Nasal cavity respiratory epithelium epithelial cell of viscerocranial mucosa (primary cell): Measurements from ENCODE around the gene NEUROG1. TPM values are rescaled to one million over a fixed set of nuclear protein-coding genes. Genes with fewer than 3 reads are reported as not detected.

Experiments used
- total RNA-seq: library from RNA; depleted of rRNA; stranded (reverse); fragments of >200 nt; gene quantifications from 2 replicates; pipeline ENCODE4 v1.2.3, GENCODE V29; 2014

The NEUROG1 gene
- total RNA-seq = not detected in 2 replicates

GRCh38 chr5:135535820-135536801 is at the start of gene NEUROG1:
Gene NEUROG1 (minus strand): TSS chr5:135535964. CDS start chr5:135535690, 274 bp downstream.

GRCh38 chr5:135578685-135579341 is 43.0 kb upstream of the NEUROG1 start, which contains the start of gene CXCL14:
Gene CXCL14 (minus strand): TSS chr5:135578991. CDS start chr5:135578778, 213 bp downstream.

Other genes with a start within 250 kb of the NEUROG1 start
- gene MACROH2A1, start 136.7 kb downstream of the NEUROG1 start, total RNA-seq = 172 and 271 TPM in 2 replicates
- gene DCANP1, start 88.6 kb downstream of the NEUROG1 start, total RNA-seq = not detected in 2 replicates
- gene TIFAB, start 83.6 kb downstream of the NEUROG1 start, total RNA-seq = not detected in 2 replicates
- 0.34 and 6.5 TPM in 2 replicates for gene CXCL14, start 43.0 kb upstream of the NEUROG1 start, total RNA-seq